Lower leg skin (tissue), 3 donors: ENCODE measurements around the gene NR3C2.

Experiments
- CTCF ChIP-seq, 3 donors: fragments of 450-650 bp; IDR thresholded peaks; one replicate each; pipeline ENCODE4 v1.5.1; 2016; ENCODE audit warnings: antibody characterized with exemption in 3 of 3, mild to moderate bottlenecking in 3 of 3, moderate library complexity in 2 of 3
- POLR2A ChIP-seq, 2 donors: fragments of 450-650 bp; IDR thresholded peaks; one replicate each; pipeline ENCODE4 v1.6.1; 2016 to 2017; ENCODE audit warnings: antibody characterized with exemption in 2 of 2, mild to moderate bottlenecking in 1 of 2, moderate library complexity in 1 of 2

GRCh38 chr4:148094149-148094548, 348.1 kb downstream of the NR3C2 start:
- TF ChIP-seq POLR2A (IDR thresholded peaks at IDR 0.05) (no peak), CTCF (IDR thresholded peaks at IDR 0.05) (no peak)
